ENCODE data around the gene PNPLA2.

PNPLA2 gene

DNA sequence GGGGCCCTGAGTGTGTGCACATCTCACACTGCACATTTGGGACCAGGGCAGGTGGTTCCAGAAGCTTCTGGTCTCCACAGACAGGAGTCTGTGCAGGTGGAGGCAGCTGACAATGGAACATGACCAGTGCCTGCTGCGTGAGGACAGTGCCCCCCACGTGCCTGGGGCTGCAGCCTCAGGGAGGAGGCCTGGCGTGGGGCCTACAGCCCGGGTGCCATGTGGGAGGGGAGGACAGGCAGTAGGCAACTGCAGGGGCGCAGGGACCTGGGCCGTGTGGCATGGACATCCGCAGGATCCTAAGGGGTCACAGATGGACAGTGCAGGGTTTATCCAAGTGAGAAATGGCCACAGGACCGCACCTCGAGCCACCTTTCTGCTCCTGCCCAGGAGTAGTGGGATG is 52.8 kb downstream of the PNPLA2 start:
- no peak for DNase-seq (ENCODE audit: low read depth in 3 of 3, low spot score in 1 of 3)

DNA sequence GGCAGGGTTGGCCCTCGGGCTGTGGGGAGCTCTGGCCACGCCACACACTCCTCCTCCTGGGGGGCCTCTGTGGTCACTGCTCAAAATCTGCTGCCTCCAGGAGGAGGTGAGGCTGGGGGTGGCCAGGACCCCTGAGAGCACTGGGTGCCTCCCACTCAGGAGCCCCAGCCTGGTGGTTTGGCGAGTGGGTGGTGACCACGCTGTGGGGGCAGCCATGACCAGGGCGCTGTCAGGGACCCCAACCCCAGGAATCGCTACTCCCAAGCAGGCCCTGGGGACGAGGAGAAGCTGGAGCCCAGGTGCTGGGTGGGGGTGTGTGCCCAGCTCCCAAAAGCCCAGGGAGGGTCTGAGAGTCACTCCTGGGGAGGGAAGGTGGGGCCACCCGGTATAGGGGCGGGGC is 54.1 kb downstream of the PNPLA2 start:
- DNase-seq (ENCODE audit: low read depth in 3 of 3, low spot score in 1 of 3): no peak

DNA sequence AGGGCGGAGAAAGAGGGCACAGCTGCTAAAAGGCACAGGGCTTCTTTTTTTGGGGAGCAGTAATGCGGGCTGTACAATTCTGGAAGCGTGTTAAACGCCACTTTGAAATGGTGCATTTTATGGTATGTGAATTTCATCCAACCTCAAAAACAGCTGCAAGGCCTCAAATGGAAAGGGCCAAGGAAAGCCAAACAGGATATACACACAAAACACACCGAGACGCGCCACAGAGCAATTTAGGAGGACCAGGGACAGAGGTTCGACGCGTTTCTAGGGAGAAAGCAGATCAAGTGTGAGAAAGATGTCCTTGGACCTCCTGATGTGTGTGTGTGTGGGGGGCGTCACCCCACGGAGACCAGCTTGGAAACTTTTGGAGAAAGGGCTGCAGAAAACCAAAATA is 55.0 kb downstream of the PNPLA2 start:
- DNase-seq (ENCODE audit: low read depth in 3 of 3, low spot score in 1 of 3): no peak

Measured in stimulated activated CD4-positive, alpha-beta T cell treated with anti-CD3 and anti-CD28 coated beads, TNF-alpha, amount 100 ng/mL, for 1 hour (primary cell).